GM12864 (cell line): ENCODE results near the gene CUBN.

Experiments used
- DNase-seq: peaks from one replicate; pipeline ENCODE4 v3.0.0-alpha.2; 2011; ENCODE audit warnings: low read depth
- H3K4me3 ChIP-seq: 2 replicates; pipeline ENCODE4 v1.5.1; 2011; ENCODE audit warnings: mild to moderate bottlenecking, low read depth, low read length, control low read depth
- CTCF ChIP-seq: IDR thresholded peaks from 2 replicates; pipeline ENCODE4 v1.5.1; 2011; ENCODE audit warnings: low read depth, mild to moderate bottlenecking, moderate library complexity, low read length, control low read depth, inconsistent platforms; ENCODE audit errors: missing control alignments

CUBN gene

GRCh38 chr10:16992611-16993119 lies 136.9 kb downstream of the CUBN start:
- no peak for DNase-seq
- H3K4me3 ChIP-seq = no peak overlapping the region
- no peak for TF ChIP-seq CTCF

- H3K4me3 ChIP-seq = no peak overlapping the region
- no peak for TF ChIP-seq CTCF
- no peak for DNase-seq
Observed at GRCh38 chr10:16991011-16991410, 138.6 kb downstream of the CUBN start.

GRCh38 chr10:16989826-16990293 lies 139.8 kb downstream of the CUBN start:
- TF ChIP-seq CTCF = no peak
- H3K4me3 ChIP-seq = no peak overlapping the region

GRCh38 chr10:16988900-16989299 lies 140.7 kb downstream of the CUBN start:
- DNase-seq = no peak
- no peak for TF ChIP-seq CTCF
- no peak overlapping the region for H3K4me3 ChIP-seq

More at GRCh38 chr10:16989826-16990293, 139.8 kb downstream of the CUBN start:
- no peak for DNase-seq

- DNase-seq = no peak
- no peak overlapping the region for H3K4me3 ChIP-seq
- TF ChIP-seq CTCF = no peak
Observed at GRCh38 chr10:16987976-16988610, 141.5 kb downstream of the CUBN start.

GRCh38 chr10:16987206-16987621 lies 142.4 kb downstream of the CUBN start:
- no peak overlapping the region for H3K4me3 ChIP-seq
- DNase-seq = no peak
- no peak for TF ChIP-seq CTCF
